ENCODE measurements around the gene RHOU. TPM values are rescaled to one million over a fixed set of nuclear protein-coding genes. Genes with fewer than 3 reads are reported as not detected.

Gene RHOU
- total RNA-seq, 4 donors from 2014 or later, result 17.2 to 50.1 (median 33.9) TPM

GRCh38 chr1:228744356-228744755 is 9.1 kb downstream of the RHOU start:
- TF ChIP-seq CTCF (IDR thresholded peaks at IDR 0.05), result no peak
- DNase-seq (ENCODE audit: low spot score) (no peak), ATAC-seq (ENCODE audit: low FRiP score) (no peak)

GRCh38 chr1:228744918-228745317 is 9.6 kb downstream of the RHOU start:
- no peak for DNase-seq (ENCODE audit: low spot score)
- no peak for ATAC-seq (ENCODE audit: low FRiP score)
- TF ChIP-seq CTCF (IDR thresholded peaks at IDR 0.05), result no peak

GRCh38 chr1:228745497-228745896 is 10.2 kb downstream of the RHOU start:
- TF ChIP-seq CTCF (IDR thresholded peaks at IDR 0.05), result no peak

DNA sequence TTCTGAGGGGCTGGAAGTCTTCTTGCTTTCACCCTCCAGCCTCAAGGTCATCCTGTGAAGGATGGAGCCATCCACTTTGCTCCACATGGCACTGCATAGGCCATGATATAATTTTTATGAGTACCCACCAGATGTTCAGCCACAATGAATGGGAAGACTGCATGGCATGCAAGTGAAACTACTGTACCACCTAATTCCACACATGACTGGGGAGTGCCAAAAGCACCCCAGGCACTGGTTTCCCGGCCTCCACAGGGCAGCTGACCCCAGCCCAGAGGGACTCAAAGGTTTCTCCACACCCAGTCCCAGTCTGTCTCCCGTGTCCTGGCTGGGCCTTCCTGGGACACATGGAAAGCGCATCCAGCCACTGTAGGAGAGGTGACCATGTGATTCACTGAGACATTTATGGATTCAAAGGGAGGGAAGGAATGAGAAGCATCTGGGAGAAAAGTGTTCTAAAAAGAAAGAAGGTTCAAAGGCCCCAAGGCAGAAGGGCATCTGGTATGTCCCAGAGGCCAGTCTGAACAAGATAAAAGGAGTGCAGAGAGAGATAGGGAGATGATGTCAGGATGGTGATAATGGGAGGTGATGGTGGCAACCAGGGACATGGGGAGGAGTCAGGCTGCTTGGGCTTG is 12.1 kb downstream of the RHOU start:
- TF ChIP-seq CTCF (IDR thresholded peaks at IDR 0.05), result no peak
- ATAC-seq (ENCODE audit: low FRiP score) (no peak), DNase-seq (ENCODE audit: low spot score) (no peak)

More at GRCh38 chr1:228745497-228745896, 10.2 kb downstream of the RHOU start:
- ATAC-seq (ENCODE audit: low FRiP score) (no peak), DNase-seq (ENCODE audit: low spot score) (no peak)

DNA sequence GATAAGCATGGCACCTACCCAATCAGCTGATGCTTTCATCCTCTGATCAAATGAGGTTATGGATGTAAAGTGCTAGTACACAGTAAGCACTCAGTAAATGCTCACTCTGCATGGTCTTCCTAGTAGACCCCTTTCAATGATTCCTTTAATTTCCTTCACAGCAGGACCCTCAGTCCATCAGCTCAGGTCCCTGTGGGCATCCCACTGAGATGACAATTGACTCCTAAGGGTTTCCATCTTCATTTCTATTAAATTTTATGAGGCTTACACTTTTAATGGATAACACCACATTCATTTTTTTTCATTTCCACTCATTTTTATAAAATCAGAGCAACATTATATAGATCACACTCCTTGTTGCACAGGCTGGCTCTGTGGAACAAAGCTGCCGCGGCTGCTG is 12.8 kb downstream of the RHOU start:
- no peak for DNase-seq (ENCODE audit: low spot score)
- TF ChIP-seq CTCF (IDR thresholded peaks at IDR 0.05), result no peak
- no peak for ATAC-seq (ENCODE audit: low FRiP score)

DNA sequence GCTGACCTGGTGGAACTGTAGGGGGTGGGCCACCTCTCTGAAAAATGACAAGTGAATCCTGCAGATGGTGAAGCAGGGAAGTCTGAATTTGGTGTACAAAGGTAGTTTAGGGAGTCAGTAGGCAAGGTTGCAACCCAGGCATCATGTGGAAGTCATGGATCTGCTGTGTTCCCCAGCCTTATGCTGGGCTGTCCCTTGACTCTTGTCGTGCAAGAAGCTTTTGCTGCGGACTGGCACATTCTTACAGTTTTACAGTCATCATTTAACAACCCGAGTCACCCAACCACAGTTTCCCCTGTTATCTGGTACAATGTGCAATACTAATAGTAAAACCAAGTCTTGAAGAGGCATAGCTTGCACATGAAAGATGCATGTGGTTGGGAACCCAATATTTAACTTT is 13.2 kb downstream of the RHOU start:
- no peak for DNase-seq (ENCODE audit: low spot score)
- ATAC-seq (ENCODE audit: low FRiP score), result no peak
- no peak for TF ChIP-seq CTCF (IDR thresholded peaks at IDR 0.05)

- no peak for TF ChIP-seq CTCF (IDR thresholded peaks at IDR 0.05)
- ATAC-seq (ENCODE audit: low FRiP score), result no peak
- DNase-seq (ENCODE audit: low spot score), result no peak
Observed at GRCh38 chr1:228749765-228750164, 14.5 kb downstream of the RHOU start.

Data from omental fat pad (tissue), 4 donors.